SK-N-SH (cell line): ENCODE data around the gene SIL1. TPM values are rescaled to one million over a fixed set of nuclear protein-coding genes. Genes with fewer than 3 reads are reported as not detected.
A peak's percentile ranks its signal among the peaks of the same experiment; 100 is the strongest.

Experiments
- CHD2 ChIP-seq: fragments of 150-350 bp; IDR thresholded peaks from 2 replicates; pipeline ENCODE4 v1.6.1; 2018; ENCODE audit warnings: low read length; ENCODE audit not compliant: partially characterized antibody
- ELF1 ChIP-seq: IDR thresholded peaks from 2 replicates; pipeline ENCODE4 v1.4.0; 2012
- EP300 ChIP-seq, 2 experiments: IDR thresholded peaks; 2 replicates each; pipeline versions ENCODE4 v1.4.0 to v1.6.1; 2012; ENCODE audit warnings: borderline replicate concordance in 1 of 2, low read depth in 1 of 2, low read length in 1 of 2
- EZH2phosphoT487 ChIP-seq: fragments of 200-600 bp; sonication (generic); IDR thresholded peaks from 2 replicates; pipeline ENCODE4 v1.6.1; 2017; ENCODE audit warnings: low read depth, mixed run types, mild to moderate bottlenecking, antibody characterized with exemption, moderate library complexity, borderline replicate concordance
- FOSL2 ChIP-seq: IDR thresholded peaks from 2 replicates; pipeline ENCODE4 v1.4.0; 2012; ENCODE audit warnings: low read depth, mild to moderate bottlenecking, moderate library complexity, borderline replicate concordance
- FOXJ3 ChIP-seq: sonication (generic); formaldehyde crosslinking; IDR thresholded peaks from 2 replicates; pipeline ENCODE4 v1.5.1; 2020; ENCODE audit warnings: mild to moderate bottlenecking, missing genetic modification reagents
- FOXM1 ChIP-seq: IDR thresholded peaks from 2 replicates; pipeline ENCODE4 v1.4.0; 2012; ENCODE audit warnings: low read depth, mild to moderate bottlenecking
- GABPA ChIP-seq: IDR thresholded peaks from 2 replicates; pipeline ENCODE4 v1.4.0; 2012; ENCODE audit warnings: low read depth, mild to moderate bottlenecking
- JUND ChIP-seq: IDR thresholded peaks from 2 replicates; pipeline ENCODE4 v1.4.0; 2012
- MEF2A ChIP-seq: IDR thresholded peaks from 2 replicates; pipeline ENCODE4 v1.4.0; 2012; ENCODE audit warnings: low read depth, borderline replicate concordance
- MXI1 ChIP-seq: IDR thresholded peaks from 2 replicates; pipeline ENCODE4 v1.6.1; 2012; ENCODE audit warnings: mild to moderate bottlenecking, low read depth, low read length, improper control_type of control experiment
- NFIC ChIP-seq: IDR thresholded peaks from 2 replicates; pipeline ENCODE4 v1.4.0; 2012; ENCODE audit warnings: borderline replicate concordance
- NRF1 ChIP-seq: IDR thresholded peaks from 2 replicates; pipeline ENCODE4 v1.6.1; 2012; ENCODE audit warnings: low read depth, mild to moderate bottlenecking, low read length
- POLR2AphosphoS5 ChIP-seq: IDR thresholded peaks from 2 replicates; pipeline ENCODE4 v1.6.1; 2012; ENCODE audit warnings: low read depth, low read length
- RAD21 ChIP-seq: IDR thresholded peaks from 2 replicates; pipeline ENCODE4 v1.6.1; 2012; ENCODE audit warnings: mild to moderate bottlenecking, low read length
- RCOR1 ChIP-seq: fragments of 150-350 bp; IDR thresholded peaks from 2 replicates; pipeline ENCODE4 v1.6.1; 2017; ENCODE audit warnings: antibody characterized with exemption, low read length
- RXRA ChIP-seq: IDR thresholded peaks from 2 replicates; pipeline ENCODE4 v1.4.0; 2012; ENCODE audit warnings: low read depth, mild to moderate bottlenecking, borderline replicate concordance
- SIN3A ChIP-seq: IDR thresholded peaks from 2 replicates; pipeline ENCODE4 v1.6.1; 2012; ENCODE audit warnings: low read depth, mild to moderate bottlenecking, low read length, moderate library complexity, borderline replicate concordance
- SMC3 ChIP-seq: IDR thresholded peaks from 2 replicates; pipeline ENCODE4 v1.6.1; 2012; ENCODE audit warnings: low read depth, low read length, improper control_type of control experiment
- TAF1 ChIP-seq: IDR thresholded peaks from 2 replicates; pipeline ENCODE4 v1.6.1; 2012; ENCODE audit warnings: low read depth, mild to moderate bottlenecking, low read length, moderate library complexity, borderline replicate concordance
- TCF12 ChIP-seq: IDR thresholded peaks from 2 replicates; pipeline ENCODE4 v1.4.0; 2012
- TEAD4 ChIP-seq: IDR thresholded peaks from 2 replicates; pipeline ENCODE4 v1.4.0; 2012; ENCODE audit warnings: mild to moderate bottlenecking, borderline replicate concordance; ENCODE audit not compliant: insufficient read depth
- YY1 ChIP-seq: IDR thresholded peaks from 2 replicates; pipeline ENCODE4 v1.4.0; 2012; ENCODE audit warnings: low read depth, mild to moderate bottlenecking
- polyA plus RNA-seq, 3 experiments: library from polyadenylated mRNA; depleted of rRNA; stranded (reverse); fragments of >200 nt; gene quantifications; 2 replicates each; pipeline ENCODE4 v1.2.3, GENCODE V29; 2012
- TF ChIP-seq, protein P1 (sequence below): fragments of 150-350 bp; IDR thresholded peaks from 2 replicates; pipeline ENCODE4 v1.6.1; 2016; ENCODE audit warnings: mild to moderate bottlenecking, low read depth, low read length
- TF ChIP-seq, protein P2 (sequence below): IDR thresholded peaks from 2 replicates; pipeline ENCODE4 v1.4.0; 2012; ENCODE audit warnings: low read depth, borderline replicate concordance
- TF ChIP-seq, protein P3 (sequence below): fragments of 150-350 bp; IDR thresholded peaks from 2 replicates; pipeline ENCODE4 v1.6.1; 2017; ENCODE audit warnings: antibody characterized with exemption, low read length, low read depth, borderline replicate concordance
- TF ChIP-seq, protein P4 (sequence below): IDR thresholded peaks from 2 replicates; pipeline ENCODE4 v1.4.0; 2012; ENCODE audit warnings: low read depth, borderline replicate concordance

SIL1 gene
- polyA plus RNA-seq, 1 of the 3 experiments (the other 2 are of a cell fraction) = 25.9 TPM

DNA sequence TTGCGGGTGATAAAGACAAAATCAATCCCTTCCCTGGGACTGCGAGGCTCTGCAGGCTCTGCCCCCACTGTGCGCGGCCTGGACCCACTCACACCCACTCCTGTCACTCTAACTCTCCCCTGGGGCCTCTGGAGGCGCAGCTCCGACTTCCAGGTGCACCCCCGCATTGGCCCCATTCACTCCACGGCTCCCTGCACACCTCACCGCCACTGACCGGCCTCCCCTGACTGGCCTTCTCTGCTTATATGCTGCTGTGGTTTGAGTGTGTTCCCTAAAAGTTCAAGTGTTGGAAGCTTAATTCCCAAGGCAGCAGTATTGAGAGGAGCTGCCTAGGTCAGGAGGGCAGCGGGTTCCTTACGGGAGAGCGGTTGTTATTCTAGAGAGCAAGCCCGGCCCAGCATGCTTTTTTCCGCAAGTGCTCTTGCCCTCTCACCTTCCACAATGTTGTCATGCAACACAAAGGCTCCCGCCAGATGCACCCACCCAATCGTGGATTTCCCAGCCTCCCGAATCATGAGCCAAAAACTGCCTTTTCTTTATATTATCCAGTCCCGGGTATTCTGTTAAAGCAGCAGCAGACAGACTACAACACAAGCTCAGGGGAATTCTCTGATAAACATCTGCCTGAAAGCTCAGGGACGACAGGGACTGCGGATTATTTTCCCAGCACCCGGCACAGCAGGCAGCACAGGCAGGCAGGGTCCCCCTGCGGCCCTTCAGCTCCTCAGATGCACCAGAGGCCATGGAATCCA lies 249.5 kb downstream of the SIL1 start (continued):
- TF ChIP-seq, protein P1, sequence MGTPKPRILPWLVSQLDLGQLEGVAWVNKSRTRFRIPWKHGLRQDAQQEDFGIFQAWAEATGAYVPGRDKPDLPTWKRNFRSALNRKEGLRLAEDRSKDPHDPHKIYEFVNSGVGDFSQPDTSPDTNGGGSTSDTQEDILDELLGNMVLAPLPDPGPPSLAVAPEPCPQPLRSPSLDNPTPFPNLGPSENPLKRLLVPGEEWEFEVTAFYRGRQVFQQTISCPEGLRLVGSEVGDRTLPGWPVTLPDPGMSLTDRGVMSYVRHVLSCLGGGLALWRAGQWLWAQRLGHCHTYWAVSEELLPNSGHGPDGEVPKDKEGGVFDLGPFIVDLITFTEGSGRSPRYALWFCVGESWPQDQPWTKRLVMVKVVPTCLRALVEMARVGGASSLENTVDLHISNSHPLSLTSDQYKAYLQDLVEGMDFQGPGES = no peak
- TF ChIP-seq JUND (no peak), MEF2A (no peak), TAF1 (no peak), RAD21 (peak; percentile 45), SMC3 (peak; percentile 8; the same call in 1 of the 2 replicates), NRF1 (no peak), YY1 (no peak), TCF12 (no peak), RCOR1 (peak; percentile 84), NFIC (no peak), MXI1 (peak; percentile 41; the same call in 1 of the 2 replicates), FOXJ3 (0 out of 2 replicates have a peak, but pooled peaks have one; percentile 56), CHD2 (peak; percentile 72), FOXM1 (no peak), RXRA (no peak), TEAD4 (no peak), EZH2phosphoT487 (no peak), FOSL2 (no peak), ELF1 (no peak), GABPA (no peak), EP300 (IDR thresholded peaks at IDR 0.05; ENCODE audit: borderline replicate concordance in 1 of 2, low read depth in 1 of 2, low read length in 1 of 2) (peak in 1 of 2 experiments; percentile 80; a peak in 2 of 4 replicates), SIN3A (no peak), POLR2AphosphoS5 (no peak)
- TF ChIP-seq, protein P2, sequence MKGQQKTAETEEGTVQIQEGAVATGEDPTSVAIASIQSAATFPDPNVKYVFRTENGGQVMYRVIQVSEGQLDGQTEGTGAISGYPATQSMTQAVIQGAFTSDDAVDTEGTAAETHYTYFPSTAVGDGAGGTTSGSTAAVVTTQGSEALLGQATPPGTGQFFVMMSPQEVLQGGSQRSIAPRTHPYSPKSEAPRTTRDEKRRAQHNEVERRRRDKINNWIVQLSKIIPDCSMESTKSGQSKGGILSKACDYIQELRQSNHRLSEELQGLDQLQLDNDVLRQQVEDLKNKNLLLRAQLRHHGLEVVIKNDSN = no peak
- TF ChIP-seq, protein P3, sequence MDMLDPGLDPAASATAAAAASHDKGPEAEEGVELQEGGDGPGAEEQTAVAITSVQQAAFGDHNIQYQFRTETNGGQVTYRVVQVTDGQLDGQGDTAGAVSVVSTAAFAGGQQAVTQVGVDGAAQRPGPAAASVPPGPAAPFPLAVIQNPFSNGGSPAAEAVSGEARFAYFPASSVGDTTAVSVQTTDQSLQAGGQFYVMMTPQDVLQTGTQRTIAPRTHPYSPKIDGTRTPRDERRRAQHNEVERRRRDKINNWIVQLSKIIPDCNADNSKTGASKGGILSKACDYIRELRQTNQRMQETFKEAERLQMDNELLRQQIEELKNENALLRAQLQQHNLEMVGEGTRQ = no peak
- TF ChIP-seq, protein P4, sequence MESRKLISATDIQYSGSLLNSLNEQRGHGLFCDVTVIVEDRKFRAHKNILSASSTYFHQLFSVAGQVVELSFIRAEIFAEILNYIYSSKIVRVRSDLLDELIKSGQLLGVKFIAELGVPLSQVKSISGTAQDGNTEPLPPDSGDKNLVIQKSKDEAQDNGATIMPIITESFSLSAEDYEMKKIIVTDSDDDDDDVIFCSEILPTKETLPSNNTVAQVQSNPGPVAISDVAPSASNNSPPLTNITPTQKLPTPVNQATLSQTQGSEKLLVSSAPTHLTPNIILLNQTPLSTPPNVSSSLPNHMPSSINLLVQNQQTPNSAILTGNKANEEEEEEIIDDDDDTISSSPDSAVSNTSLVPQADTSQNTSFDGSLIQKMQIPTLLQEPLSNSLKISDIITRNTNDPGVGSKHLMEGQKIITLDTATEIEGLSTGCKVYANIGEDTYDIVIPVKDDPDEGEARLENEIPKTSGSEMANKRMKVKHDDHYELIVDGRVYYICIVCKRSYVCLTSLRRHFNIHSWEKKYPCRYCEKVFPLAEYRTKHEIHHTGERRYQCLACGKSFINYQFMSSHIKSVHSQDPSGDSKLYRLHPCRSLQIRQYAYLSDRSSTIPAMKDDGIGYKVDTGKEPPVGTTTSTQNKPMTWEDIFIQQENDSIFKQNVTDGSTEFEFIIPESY = no peak
